A549 (cell line): ENCODE data around the gene RNASE1. TPM values are rescaled to one million over a fixed set of nuclear protein-coding genes. Genes with fewer than 3 reads are reported as not detected.

Experiments used
- ATAC-seq, 2 experiments: fragments of 200-7000 bp in 1 of 2; fragments of >200 bp in 1 of 2; cut with Nextera tagmentation in 1 of 2; cut with Tn5 transposase in 1 of 2; 3 replicates each; pipeline versions ENCODE4 v1.8.0 to v1.9.1; 2018 to 2020; ENCODE audit warnings: mild to moderate bottlenecking in 1 of 2, moderate library complexity in 1 of 2
- CTCF ChIA-PET: fragments of 300-600 bp; sonication (Branson Sonifier 250); formaldehyde crosslinking; extraction: SDS; loops from one replicate; lab custom pipeline; 2021; ENCODE audit warnings: antibody characterized with exemption, inconsistent platforms; lab: Yijun Ruan, JAX
- POLR2A ChIA-PET: fragments of 350-600 bp; formaldehyde crosslinking; extraction: SDS; loops from one replicate; lab custom pipeline; 2021; ENCODE audit warnings: antibody characterized with exemption, inconsistent platforms; lab: Yijun Ruan, JAX
- DNase-seq, 2 experiments: peaks; one replicate each; pipeline versions ENCODE4 v3.0.0 to v3.0.0-alpha.2; 2011 to 2016; ENCODE audit warnings: low read depth in 1 of 2, low spot score in 1 of 2
- FAIRE-seq: peaks from 2 replicates; lab custom pipeline; 2011; peaks lifted over from hg19 to GRCh38; lab: Jason Lieb, UNC
- H3K27ac ChIP-seq, 2 experiments: fragments of >200 bp; sonication (Bioruptor Twin); formaldehyde crosslinking; 3 replicates each; pipeline ENCODE4 v1.5.1; 2016 to 2017
- H3K4me1 ChIP-seq: fragments of >200 bp; sonication (Bioruptor Twin); formaldehyde crosslinking; 3 replicates; pipeline ENCODE4 v1.6.1; 2016
- H3K4me2 ChIP-seq: fragments of >200 bp; sonication (Bioruptor Twin); formaldehyde crosslinking; 3 replicates; pipeline ENCODE4 v1.6.1; 2016
- H3K4me3 ChIP-seq: fragments of >200 bp; sonication (Bioruptor Twin); formaldehyde crosslinking; 3 replicates; pipeline ENCODE4 v1.5.1; 2016
- H3K9me3 ChIP-seq: fragments of >200 bp; sonication (Bioruptor Twin); formaldehyde crosslinking; 3 replicates; pipeline ENCODE4 v1.6.1; 2016
- CHD4 ChIP-seq: fragments of 200-600 bp; sonication (generic); IDR thresholded peaks from 2 replicates; pipeline ENCODE4 v1.6.1; 2016; ENCODE audit warnings: antibody characterized with exemption, mild to moderate bottlenecking, borderline replicate concordance
- ELK1 ChIP-seq: fragments of 150-350 bp; IDR thresholded peaks from 2 replicates; pipeline ENCODE4 v1.6.1; 2014; ENCODE audit warnings: low read depth, mild to moderate bottlenecking, low read length
- JUNB ChIP-seq: fragments of >200 bp; sonication (Bioruptor Twin); formaldehyde crosslinking; IDR thresholded peaks from 2 replicates; pipeline ENCODE4 v1.6.1; 2016
- MAFK ChIP-seq: fragments of 450-650 bp; IDR thresholded peaks from 2 replicates; pipeline ENCODE4 v1.6.1; 2014; ENCODE audit not compliant: partially characterized antibody
- NPAS2 ChIP-seq: fragments of 250-450 bp; sonication (Bioruptor Pico); IDR thresholded peaks from 2 replicates; pipeline ENCODE4 v1.8.0; 2022; ENCODE audit warnings: mild to moderate bottlenecking, moderate library complexity, borderline replicate concordance
- POLR2AphosphoS2 ChIP-seq: conservative IDR thresholded peaks from 2 replicates; pipeline ENCODE4 v1.6.1; 2012; ENCODE audit warnings: low read length, improper control_type of control experiment, inconsistent platforms
- SMC3 ChIP-seq: fragments of >200 bp; sonication (Bioruptor Twin); formaldehyde crosslinking; IDR thresholded peaks from 3 replicates; pipeline ENCODE4 v1.6.1; 2018; ENCODE audit warnings: inconsistent platforms
- ZSCAN20 ChIP-seq: fragments of 250-450 bp; sonication (Bioruptor Pico); IDR thresholded peaks from 2 replicates; pipeline ENCODE4 v1.8.0; 2022; ENCODE audit warnings: mild to moderate bottlenecking, moderate library complexity
- WGBS: methylation state at CpG from one replicate; pipeline ENCODE4 v1.1.6; 2017; ENCODE audit errors: missing lambda C conversion rate; 5-methylcytosine and 5-hydroxymethylcytosine counted together
- polyA plus RNA-seq, 4 experiments: library from polyadenylated mRNA; depleted of rRNA in 3 of 4; stranded (reverse); fragments of >200 nt; fragmentation: RNase III in 1 of 4; extraction: RNeasy Plus Mini Kit Qiagen cat#74134 plus additional on column Dnase treatment in 1 of 4; gene quantifications; 2 replicates in 3 of 4; 3 replicates in 1 of 4; pipeline ENCODE4 v1.2.3, GENCODE V29; 2011 to 2017
- TF ChIP-seq, protein P1 (sequence below): IDR thresholded peaks from 2 replicates; pipeline ENCODE4 v1.6.1; 2012

RNASE1 gene
- polyA plus RNA-seq, 2 of the 4 experiments (the other 2 are of a cell fraction) = 0.13 to 1.1 TPM

GRCh38 chr14:20751963-20752562, 50.6 kb downstream of the RNASE1 start:
- POLR2A ChIA-PET = no interaction called here
- H3K27ac ChIP-seq = no peak overlapping the region
- 27% methylated on average over 5 of the region's 5 CpGs for WGBS
- H3K9me3 ChIP-seq = peaks cover 21% of the 10 kb centered on the region
- DNase-seq = peak in 1 of 2 experiments; percentile 17
- no peak overlapping the region for H3K4me2 ChIP-seq
- no peaks in the 10 kb centered on the region for H3K4me1 ChIP-seq
- FAIRE-seq = no peak
- CTCF ChIA-PET = interaction anchor here (1.1 kb wide), 1 partner anchor 24 kb away, joined by 3 read pairs; no protein-coding TSS in a partner anchor
- ATAC-seq = no peak
- H3K4me3 ChIP-seq = no peak overlapping the region
- TF ChIP-seq, protein P1, sequence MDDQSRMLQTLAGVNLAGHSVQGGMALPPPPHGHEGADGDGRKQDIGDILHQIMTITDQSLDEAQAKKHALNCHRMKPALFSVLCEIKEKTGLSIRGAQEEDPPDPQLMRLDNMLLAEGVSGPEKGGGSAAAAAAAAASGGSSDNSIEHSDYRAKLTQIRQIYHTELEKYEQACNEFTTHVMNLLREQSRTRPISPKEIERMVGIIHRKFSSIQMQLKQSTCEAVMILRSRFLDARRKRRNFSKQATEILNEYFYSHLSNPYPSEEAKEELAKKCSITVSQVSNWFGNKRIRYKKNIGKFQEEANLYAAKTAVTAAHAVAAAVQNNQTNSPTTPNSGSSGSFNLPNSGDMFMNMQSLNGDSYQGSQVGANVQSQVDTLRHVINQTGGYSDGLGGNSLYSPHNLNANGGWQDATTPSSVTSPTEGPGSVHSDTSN = no peak
- TF ChIP-seq SMC3 (no peak), MAFK (no peak), ELK1 (no peak), POLR2AphosphoS2 (no peak), JUNB (no peak), ZSCAN20 (CRISPR knock-in tag) (no peak), NPAS2 (CRISPR knock-in tag) (no peak), CHD4 (no peak)

Other genes starting within 250 kb of the RNASE1 start
- not detected in 2 replicates for gene RNASE9, start 241.8 kb downstream of the RNASE1 start, polyA plus RNA-seq (2011; rRNA removed)
- gene RNASE9, start 241.8 kb downstream of the RNASE1 start, polyA plus RNA-seq (2017; fragmentation: RNase III; extraction: RNeasy Plus Mini Kit Qiagen cat#74134 plus additional on column Dnase treatment) = not detected in 3 replicates
- not detected in 2 replicates for gene RNASE11, start 214.8 kb downstream of the RNASE1 start, polyA plus RNA-seq (2011; rRNA removed)
- gene RNASE11, start 214.8 kb downstream of the RNASE1 start, polyA plus RNA-seq (2017; fragmentation: RNase III; extraction: RNeasy Plus Mini Kit Qiagen cat#74134 plus additional on column Dnase treatment) = not detected in 3 replicates
- gene RNASE12, start 211.5 kb downstream of the RNASE1 start, polyA plus RNA-seq (2011; rRNA removed) = not detected in 2 replicates
- not detected in 3 replicates for gene RNASE12, start 211.5 kb downstream of the RNASE1 start, polyA plus RNA-seq (2017; fragmentation: RNase III; extraction: RNeasy Plus Mini Kit Qiagen cat#74134 plus additional on column Dnase treatment)
- not detected in 2 replicates for gene OR6S1, start 161.2 kb downstream of the RNASE1 start, polyA plus RNA-seq (2011; rRNA removed)
- gene OR6S1, start 161.2 kb downstream of the RNASE1 start, polyA plus RNA-seq (2017; fragmentation: RNase III; extraction: RNeasy Plus Mini Kit Qiagen cat#74134 plus additional on column Dnase treatment) = not detected in 3 replicates
- 77.4 and 134 TPM in 2 replicates for gene RNASE4, start 118.3 kb downstream of the RNASE1 start, polyA plus RNA-seq (2011; rRNA removed)
- 5.8 to 10.6 TPM (median 8.6 TPM) in 3 replicates for gene RNASE4, start 118.3 kb downstream of the RNASE1 start, polyA plus RNA-seq (2017; fragmentation: RNase III; extraction: RNeasy Plus Mini Kit Qiagen cat#74134 plus additional on column Dnase treatment)
- 35.4 and 46.9 TPM in 2 replicates for gene ANG, start 114.1 kb downstream of the RNASE1 start, polyA plus RNA-seq (2011; rRNA removed)
- 6.5 to 10.5 TPM (median 10.2 TPM) in 3 replicates for gene ANG, start 114.1 kb downstream of the RNASE1 start, polyA plus RNA-seq (2017; fragmentation: RNase III; extraction: RNeasy Plus Mini Kit Qiagen cat#74134 plus additional on column Dnase treatment)
- gene EDDM3A, start 57.0 kb downstream of the RNASE1 start, polyA plus RNA-seq (2011; rRNA removed) = not detected in 2 replicates
- not detected in 3 replicates for gene EDDM3A, start 57.0 kb downstream of the RNASE1 start, polyA plus RNA-seq (2017; fragmentation: RNase III; extraction: RNeasy Plus Mini Kit Qiagen cat#74134 plus additional on column Dnase treatment)
- not detected in 2 replicates for gene EDDM3B, start 34.4 kb downstream of the RNASE1 start, polyA plus RNA-seq (2011; rRNA removed)
- not detected in 3 replicates for gene EDDM3B, start 34.4 kb downstream of the RNASE1 start, polyA plus RNA-seq (2017; fragmentation: RNase III; extraction: RNeasy Plus Mini Kit Qiagen cat#74134 plus additional on column Dnase treatment)
- gene RNASE6, start 21.6 kb downstream of the RNASE1 start, polyA plus RNA-seq (2011; rRNA removed) = not detected in 2 replicates
- not detected in 3 replicates for gene RNASE6, start 21.6 kb downstream of the RNASE1 start, polyA plus RNA-seq (2017; fragmentation: RNase III; extraction: RNeasy Plus Mini Kit Qiagen cat#74134 plus additional on column Dnase treatment)
- gene RNASE3, start 88.5 kb upstream of the RNASE1 start, polyA plus RNA-seq (2011; rRNA removed) = not detected in 2 replicates
- not detected in 3 replicates for gene RNASE3, start 88.5 kb upstream of the RNASE1 start, polyA plus RNA-seq (2017; fragmentation: RNase III; extraction: RNeasy Plus Mini Kit Qiagen cat#74134 plus additional on column Dnase treatment)
- gene RNASE2, start 152.6 kb upstream of the RNASE1 start, polyA plus RNA-seq (2011; rRNA removed) = not detected in 2 replicates
- gene RNASE2, start 152.6 kb upstream of the RNASE1 start, polyA plus RNA-seq (2017; fragmentation: RNase III; extraction: RNeasy Plus Mini Kit Qiagen cat#74134 plus additional on column Dnase treatment) = not detected in 3 replicates
- 116 and 126 TPM in 2 replicates for gene METTL17, start 187.1 kb upstream of the RNASE1 start, polyA plus RNA-seq (2011; rRNA removed)
- gene METTL17, start 187.1 kb upstream of the RNASE1 start, polyA plus RNA-seq (2017; fragmentation: RNase III; extraction: RNeasy Plus Mini Kit Qiagen cat#74134 plus additional on column Dnase treatment) = 81.4 to 83.1 TPM (median 81.9 TPM) in 3 replicates
- 0.09 TPM in 1 of 2 replicates, not detected in the other for gene SLC39A2, start 196.4 kb upstream of the RNASE1 start, polyA plus RNA-seq (2011; rRNA removed)
- gene SLC39A2, start 196.4 kb upstream of the RNASE1 start, polyA plus RNA-seq (2017; fragmentation: RNase III; extraction: RNeasy Plus Mini Kit Qiagen cat#74134 plus additional on column Dnase treatment) = 0.07 to 0.17 TPM in 2 of 3 replicates, not detected in the other
- gene NDRG2, start 222.2 kb upstream of the RNASE1 start, polyA plus RNA-seq (2011; rRNA removed) = 6.8 and 8.8 TPM in 2 replicates
- gene NDRG2, start 222.2 kb upstream of the RNASE1 start, polyA plus RNA-seq (2017; fragmentation: RNase III; extraction: RNeasy Plus Mini Kit Qiagen cat#74134 plus additional on column Dnase treatment) = 3.6 to 4.7 TPM (median 4.1 TPM) in 3 replicates
- not detected in 2 replicates for gene TPPP2, start 227.4 kb upstream of the RNASE1 start, polyA plus RNA-seq (2011; rRNA removed)
- gene TPPP2, start 227.4 kb upstream of the RNASE1 start, polyA plus RNA-seq (2017; fragmentation: RNase III; extraction: RNeasy Plus Mini Kit Qiagen cat#74134 plus additional on column Dnase treatment) = not detected in 3 replicates
- not detected in 2 replicates for gene RNASE13, start 232.0 kb upstream of the RNASE1 start, polyA plus RNA-seq (2011; rRNA removed)
- gene RNASE13, start 232.0 kb upstream of the RNASE1 start, polyA plus RNA-seq (2017; fragmentation: RNase III; extraction: RNeasy Plus Mini Kit Qiagen cat#74134 plus additional on column Dnase treatment) = not detected in 3 replicates
- gene RNASE7, start 239.5 kb upstream of the RNASE1 start, polyA plus RNA-seq (2011; rRNA removed) = not detected in 2 replicates
- gene RNASE7, start 239.5 kb upstream of the RNASE1 start, polyA plus RNA-seq (2017; fragmentation: RNase III; extraction: RNeasy Plus Mini Kit Qiagen cat#74134 plus additional on column Dnase treatment) = not detected in 3 replicates